Ectodermal cell (in vitro differentiated cells): ENCODE results near the gene CTDSPL.

Experiments
- H3K27ac ChIP-seq: 2 replicates; pipeline ENCODE4 v1.7.0; 2013; ENCODE audit warnings: mild to moderate bottlenecking, low read depth, low read length; ENCODE audit not compliant: insufficient read depth, poor library complexity, severe bottlenecking
- H3K27me3 ChIP-seq: 2 replicates; pipeline ENCODE4 v1.7.0; 2013; ENCODE audit warnings: mild to moderate bottlenecking, low read length; ENCODE audit not compliant: insufficient read depth, control insufficient read depth, poor library complexity, severe bottlenecking
- H3K36me3 ChIP-seq: one replicate; pipeline ENCODE4 v1.7.0; 2013; ENCODE audit warnings: low read length; ENCODE audit not compliant: control insufficient read depth, insufficient read depth
- H3K4me1 ChIP-seq: one replicate; pipeline ENCODE4 v1.7.0; 2013; ENCODE audit warnings: low read length; ENCODE audit not compliant: control insufficient read depth, insufficient read depth
- H3K4me3 ChIP-seq: 2 replicates; pipeline ENCODE4 v1.7.0; 2013; ENCODE audit warnings: low read depth, low read length, control low read depth; ENCODE audit not compliant: insufficient read depth
- H3K9me3 ChIP-seq: 2 replicates; pipeline ENCODE4 v1.7.0; 2013; ENCODE audit warnings: mild to moderate bottlenecking, low read length, moderate library complexity; ENCODE audit not compliant: control insufficient read depth
- WGBS, 2 experiments: methylation state at CpG; one replicate each; pipeline ENCODE4 v1.1.7; 2013; ENCODE audit warnings: missing lambda C conversion rate in 2 of 2; 5-methylcytosine and 5-hydroxymethylcytosine counted together

Gene CTDSPL

DNA sequence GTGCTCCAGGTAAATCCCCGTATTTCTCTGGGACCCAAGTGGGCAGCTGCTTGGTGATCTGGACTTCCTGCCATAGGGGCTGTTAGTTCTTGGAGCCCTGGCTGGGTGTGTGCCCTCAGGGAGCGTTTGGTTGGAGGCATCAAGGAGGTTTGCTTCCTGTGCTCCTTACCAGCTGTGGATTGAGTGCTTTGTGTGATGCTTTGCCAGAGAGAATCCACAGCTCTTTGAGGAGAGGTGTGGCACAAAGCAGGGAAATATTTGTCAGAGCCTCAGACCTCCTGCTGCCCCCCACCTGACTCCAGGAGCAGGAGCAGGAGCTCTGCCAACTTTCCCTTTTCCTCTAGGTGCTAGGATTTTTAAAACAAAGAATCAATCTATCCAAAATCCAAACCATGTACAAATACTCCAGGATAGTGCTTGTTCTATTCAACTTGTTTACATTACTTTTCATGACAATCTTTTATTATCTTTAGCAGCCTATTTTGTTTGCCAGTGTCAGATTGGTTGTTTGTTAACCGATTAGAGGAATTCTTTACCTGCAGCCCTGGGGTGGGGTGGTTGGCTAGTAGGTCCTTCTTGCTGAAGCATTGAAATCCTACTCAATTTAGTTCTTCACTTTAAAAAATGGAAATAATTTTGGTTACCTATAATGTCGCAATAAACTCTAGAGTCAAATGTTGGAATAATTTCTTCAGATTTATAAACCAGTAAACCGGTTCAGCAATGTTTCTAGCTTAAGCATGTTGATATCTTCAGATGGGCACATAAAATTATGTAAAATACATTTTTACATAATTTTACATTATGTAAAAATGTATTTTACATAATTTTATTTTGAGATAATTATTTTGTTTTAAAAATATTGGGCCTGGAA lies 2.5 kb downstream of the CTDSPL start:
- Histone ChIP-seq H3K9me3 (no peaks in the 10 kb centered on the region), H3K4me3 (no peak overlapping the region), H3K27me3 (peaks cover 20% of the 10 kb centered on the region), H3K36me3 (no peaks in the 10 kb centered on the region), H3K4me1 (peaks cover 6% of the 10 kb centered on the region), H3K27ac (no peak overlapping the region)
- 52 to 74% methylated on average over 2 to 5 of the region's 5 CpGs for whole genome bisulfite sequencing, 2 experiments

- peaks cover 12% of the 10 kb centered on the region for H3K27me3 ChIP-seq
- H3K9me3 ChIP-seq: no peaks in the 10 kb centered on the region
- 77 to 86% methylated on average over 1 of the region's 1 CpG for WGBS, 2 experiments
- H3K27ac ChIP-seq: no peak overlapping the region
- peaks cover 4% of the 10 kb centered on the region for H3K36me3 ChIP-seq
- no peak overlapping the region for H3K4me3 ChIP-seq
- peaks cover 6% of the 10 kb centered on the region for H3K4me1 ChIP-seq
Observed at GRCh38 chr3:37864904-37865303, 3.2 kb downstream of the CTDSPL start.

- no peaks in the 10 kb centered on the region for H3K27me3 ChIP-seq
- H3K36me3 ChIP-seq: peaks cover 4% of the 10 kb centered on the region
- no peaks in the 10 kb centered on the region for H3K9me3 ChIP-seq
- no peak overlapping the region for H3K4me3 ChIP-seq
- H3K27ac ChIP-seq: no peak overlapping the region
- H3K4me1 ChIP-seq: peaks cover 6% of the 10 kb centered on the region
- 80 to 100% methylated on average over 1 of the region's 1 CpG for WGBS, 2 experiments
Observed at GRCh38 chr3:37867144-37867543, 5.5 kb downstream of the CTDSPL start.

DNA sequence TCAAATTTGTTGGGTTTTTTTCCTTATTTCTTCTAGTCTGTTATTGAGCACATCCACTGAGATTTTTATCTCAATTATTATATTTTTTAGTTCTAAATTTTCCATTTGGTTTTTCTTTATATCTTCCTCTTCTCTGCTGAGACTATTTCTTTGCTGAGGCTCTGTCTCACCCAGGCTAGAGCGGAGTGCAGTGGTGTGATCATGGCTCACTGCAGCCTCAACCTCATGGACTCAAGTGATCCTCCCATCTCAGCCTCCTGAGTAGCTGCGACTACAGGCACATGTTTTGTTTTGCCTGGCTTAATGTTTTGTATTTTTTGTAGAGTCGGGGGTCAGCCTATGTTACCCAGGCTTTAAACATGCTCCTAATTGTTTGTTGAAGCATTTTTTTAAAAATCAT lies 10.2 kb downstream of the CTDSPL start:
- Histone ChIP-seq H3K9me3 (no peaks in the 10 kb centered on the region), H3K27me3 (no peaks in the 10 kb centered on the region), H3K4me3 (no peak overlapping the region), H3K4me1 (no peaks in the 10 kb centered on the region), H3K27ac (no peak overlapping the region), H3K36me3 (peaks cover 4% of the 10 kb centered on the region)
- WGBS, 2 experiments: 92 to 95% methylated on average over 3 of the region's 3 CpGs

- Histone ChIP-seq H3K27me3 (no peaks in the 10 kb centered on the region), H3K36me3 (peaks cover 4% of the 10 kb centered on the region), H3K9me3 (no peaks in the 10 kb centered on the region), H3K4me1 (no peaks in the 10 kb centered on the region), H3K27ac (no peak overlapping the region), H3K4me3 (no peak overlapping the region)
- WGBS, 2 experiments: 87% methylated on average over 5 of the region's 5 CpGs
Observed at GRCh38 chr3:37872413-37873160, 10.9 kb downstream of the CTDSPL start.

DNA sequence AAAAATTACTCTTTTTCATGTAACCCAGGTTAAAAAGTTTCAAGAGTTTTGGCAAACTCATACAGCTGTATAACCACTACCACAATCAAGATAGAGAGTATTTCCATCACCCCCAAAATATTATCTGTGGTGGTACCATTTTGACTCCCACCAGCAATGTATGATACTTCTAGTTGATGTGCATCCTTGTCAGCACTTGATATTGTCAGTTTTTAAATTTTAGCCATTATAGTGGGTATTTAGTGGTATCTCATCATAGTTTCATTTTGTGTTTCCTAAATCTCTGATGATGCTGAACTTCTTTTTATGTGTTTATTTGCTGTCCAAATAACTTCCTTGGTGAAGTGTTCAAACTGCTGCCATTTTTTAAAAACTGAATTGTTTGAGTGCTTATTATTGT lies 14.6 kb downstream of the CTDSPL start:
- H3K4me3 ChIP-seq: no peak overlapping the region
- no peaks in the 10 kb centered on the region for H3K9me3 ChIP-seq
- no peaks in the 10 kb centered on the region for H3K27me3 ChIP-seq
- no peaks in the 10 kb centered on the region for H3K36me3 ChIP-seq
- no peak overlapping the region for H3K27ac ChIP-seq
- no peaks in the 10 kb centered on the region for H3K4me1 ChIP-seq

- Histone ChIP-seq H3K4me3 (no peak overlapping the region), H3K9me3 (no peaks in the 10 kb centered on the region), H3K27me3 (no peaks in the 10 kb centered on the region), H3K4me1 (no peaks in the 10 kb centered on the region), H3K36me3 (no peaks in the 10 kb centered on the region), H3K27ac (no peak overlapping the region)
- 93 to 96% methylated on average over 3 of the region's 3 CpGs for WGBS, 2 experiments
Observed at GRCh38 chr3:37882711-37883110, 21.0 kb downstream of the CTDSPL start.

GRCh38 chr3:37885814-37886213 lies 24.1 kb downstream of the CTDSPL start:
- no peaks in the 10 kb centered on the region for H3K9me3 ChIP-seq
- H3K4me1 ChIP-seq: no peaks in the 10 kb centered on the region
- WGBS, 2 experiments: 88 to 94% methylated on average over 2 of the region's 2 CpGs
- no peak overlapping the region for H3K4me3 ChIP-seq
- no peaks in the 10 kb centered on the region for H3K36me3 ChIP-seq
- no peaks in the 10 kb centered on the region for H3K27me3 ChIP-seq
- no peak overlapping the region for H3K27ac ChIP-seq

GRCh38 chr3:37886395-37886794 lies 24.7 kb downstream of the CTDSPL start:
- Histone ChIP-seq H3K27me3 (no peaks in the 10 kb centered on the region), H3K36me3 (no peaks in the 10 kb centered on the region), H3K4me3 (no peak overlapping the region), H3K27ac (no peak overlapping the region), H3K4me1 (no peaks in the 10 kb centered on the region), H3K9me3 (no peaks in the 10 kb centered on the region)
- WGBS, 2 experiments: 81 to 83% methylated on average over 1 of the region's 1 CpG

DNA sequence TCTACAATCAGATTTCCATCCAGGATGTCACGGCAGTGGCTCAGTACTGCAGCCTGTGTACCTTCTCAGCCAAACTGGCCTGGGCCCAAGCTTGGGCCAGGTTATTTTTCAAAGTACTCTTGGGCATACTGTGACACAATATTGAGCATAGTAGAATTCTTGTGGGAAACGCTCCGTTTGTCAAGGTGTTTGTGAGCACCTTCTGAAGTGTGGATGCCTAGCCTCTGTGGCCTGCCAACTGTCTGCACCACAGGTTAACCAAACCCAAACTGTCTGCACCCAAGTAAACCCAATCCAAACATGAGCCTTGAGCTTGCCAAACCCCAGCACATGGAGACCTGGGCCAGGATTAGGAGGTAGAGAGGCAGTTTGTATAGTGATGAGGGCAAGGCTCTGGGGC lies 25.4 kb downstream of the CTDSPL start:
- H3K36me3 ChIP-seq: no peaks in the 10 kb centered on the region
- no peaks in the 10 kb centered on the region for H3K27me3 ChIP-seq
- no peak overlapping the region for H3K4me3 ChIP-seq
- no peaks in the 10 kb centered on the region for H3K9me3 ChIP-seq
- 93 to 100% methylated on average over 3 of the region's 3 CpGs for WGBS, 2 experiments
- H3K4me1 ChIP-seq: no peaks in the 10 kb centered on the region
- H3K27ac ChIP-seq: no peak overlapping the region
